Muscle of arm (tissue), 14 donors: ENCODE data around the gene COX8A. TPM values are rescaled to one million over a fixed set of nuclear protein-coding genes. Genes with fewer than 3 reads are reported as not detected.

Experiments
- DNase-seq: peaks from one replicate; pipeline ENCODE4 v3.0.0-alpha.2; 2013
- long read RNA-seq, 11 donors: transcript quantifications; one replicate each; lab custom pipeline, GENCODE V29; 2026
- polyA plus RNA-seq, 12 donors: library from polyadenylated mRNA; unstranded; fragments of 120-200 nt; gene quantifications; one replicate each; pipeline ENCODE4 v1.2.1, GENCODE V29; 2013; ENCODE audit not compliant: insufficient read length in 12 of 12

Gene COX8A
- polyA plus RNA-seq, result 100 to 1,000 TPM in 11 of 12 donors, not detected in 1; 131 to 249 (median 209) TPM
- long read RNA-seq, donor 1, transcript COX8A-201 (2 exons, 507 nt), result major isoform, 409 of 409 reads
- long read RNA-seq, donor 1, partial matches to known transcripts, result 0 of 409 reads
- long read RNA-seq, donor 1, other reads (novel, unspliced or antisense), result 0 of 409 reads
- long read RNA-seq, donor 2, transcript COX8A-201 (2 exons, 507 nt), result major isoform, 322 of 363 reads
- long read RNA-seq, donor 2, partial matches to known transcripts, result 41 of 363 reads
- long read RNA-seq, donor 2, other reads (novel, unspliced or antisense), result 0 of 363 reads
- long read RNA-seq, donor 3, transcript COX8A-201 (2 exons, 507 nt), result major isoform, 180 of 192 reads
- long read RNA-seq, donor 3, partial matches to known transcripts, result 12 of 192 reads
- long read RNA-seq, donor 3, other reads (novel, unspliced or antisense), result 0 of 192 reads
- long read RNA-seq, donor 4, transcript COX8A-201 (2 exons, 507 nt), result major isoform, 129 of 147 reads
- long read RNA-seq, donor 4, partial matches to known transcripts, result 18 of 147 reads
- long read RNA-seq, donor 4, other reads (novel, unspliced or antisense), result 0 of 147 reads
- long read RNA-seq, donor 5, result 0 reads
- long read RNA-seq, donor 6, transcript COX8A-201 (2 exons, 507 nt), result major isoform, 189 of 205 reads
- long read RNA-seq, donor 6, partial matches to known transcripts, result 16 of 205 reads
- long read RNA-seq, donor 6, other reads (novel, unspliced or antisense), result 0 of 205 reads
- long read RNA-seq, donor 7, transcript COX8A-201 (2 exons, 507 nt), result major isoform, 193 of 202 reads
- long read RNA-seq, donor 7, partial matches to known transcripts, result 9 of 202 reads
- long read RNA-seq, donor 7, other reads (novel, unspliced or antisense), result 0 of 202 reads
- long read RNA-seq, donor 8, transcript COX8A-201 (2 exons, 507 nt), result major isoform, 306 of 317 reads
- long read RNA-seq, donor 8, partial matches to known transcripts, result 11 of 317 reads
- long read RNA-seq, donor 8, other reads (novel, unspliced or antisense), result 0 of 317 reads
- long read RNA-seq, donor 9, transcript COX8A-201 (2 exons, 507 nt), result major isoform, 222 of 222 reads
- long read RNA-seq, donor 9, partial matches to known transcripts, result 0 of 222 reads
- long read RNA-seq, donor 9, other reads (novel, unspliced or antisense), result 0 of 222 reads
- long read RNA-seq, donor 10, transcript COX8A-201 (2 exons, 507 nt), result major isoform, 252 of 274 reads
- long read RNA-seq, donor 10, partial matches to known transcripts, result 22 of 274 reads
- long read RNA-seq, donor 10, other reads (novel, unspliced or antisense), result 0 of 274 reads
- long read RNA-seq, donor 11, transcript COX8A-201 (2 exons, 507 nt), result major isoform, 375 of 396 reads
- long read RNA-seq, donor 11, partial matches to known transcripts, result 21 of 396 reads
- long read RNA-seq, donor 11, other reads (novel, unspliced or antisense), result 0 of 396 reads

DNA sequence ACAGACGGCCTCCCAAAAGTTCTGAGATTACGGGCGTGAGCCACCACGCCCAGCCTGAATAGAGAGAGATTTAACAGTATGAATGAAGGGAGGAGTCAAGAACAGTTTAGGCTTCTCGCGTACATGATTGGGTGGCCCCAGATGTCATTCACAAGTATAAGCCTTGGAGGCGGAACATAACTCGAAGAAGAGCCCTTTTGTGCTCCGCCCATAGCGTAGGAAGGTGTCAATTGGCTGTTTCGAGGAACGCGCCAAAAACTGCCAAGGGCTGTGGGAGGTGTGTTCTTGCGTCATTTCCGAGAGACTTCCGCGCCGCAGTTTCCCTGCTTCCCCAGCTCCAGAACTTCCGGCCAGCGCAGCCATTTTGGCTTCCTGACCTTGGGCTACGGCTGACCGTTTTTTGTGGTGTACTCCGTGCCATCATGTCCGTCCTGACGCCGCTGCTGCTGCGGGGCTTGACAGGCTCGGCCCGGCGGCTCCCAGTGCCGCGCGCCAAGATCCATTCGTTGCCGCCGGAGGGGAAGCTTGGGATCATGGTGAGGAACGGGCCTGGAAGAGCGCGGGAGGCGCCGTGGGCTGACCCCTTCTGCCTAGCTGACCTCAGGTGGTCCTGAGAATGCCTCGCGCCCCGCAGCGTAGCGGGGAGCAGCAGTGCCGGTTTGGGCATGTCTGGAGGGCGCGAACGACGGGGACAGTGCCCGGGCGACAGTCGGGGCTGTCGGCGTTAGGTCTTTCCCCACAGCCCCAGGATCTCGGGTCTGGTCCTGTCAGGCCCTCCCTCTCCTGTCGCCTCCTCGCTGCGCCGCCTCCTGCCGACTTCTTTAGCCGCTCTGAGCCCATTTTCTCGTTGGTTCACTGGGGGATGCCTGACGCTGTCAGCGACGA, at the start of gene COX8A:
TSS of gene COX8A (plus strand) at position 362 of the 885 bp plus-strand sequence. CDS start at position 423, 61 bp downstream.
- peak; percentile 100 for DNase-seq

GRCh38 chr11:63929616-63930015, 44.8 kb upstream of the COX8A start:
- DNase-seq, result no peak

DNA sequence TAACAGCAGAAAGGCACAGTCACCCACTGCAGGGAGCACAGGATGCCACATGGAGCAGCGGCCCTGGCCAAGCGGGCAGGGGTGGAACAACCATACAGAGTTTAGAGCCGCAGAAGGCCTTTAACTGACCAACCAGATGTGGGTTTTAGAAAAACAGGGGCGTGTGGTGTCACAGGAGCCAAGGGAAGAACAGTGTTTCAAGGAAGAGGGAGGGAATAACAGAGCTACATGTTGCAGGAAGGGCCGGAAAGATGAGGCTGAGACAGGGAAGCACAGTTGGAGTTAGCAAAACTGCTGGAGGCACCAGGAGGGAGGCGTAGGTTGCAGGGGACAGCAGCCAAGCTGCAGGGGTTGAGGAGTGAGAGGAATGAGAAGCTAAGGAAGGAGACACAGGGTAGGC, 43.4 kb upstream of the COX8A start:
- DNase-seq, result no peak

- DNase-seq, result no peak
Observed at GRCh38 chr11:63931876-63932275, 42.5 kb upstream of the COX8A start.

DNA sequence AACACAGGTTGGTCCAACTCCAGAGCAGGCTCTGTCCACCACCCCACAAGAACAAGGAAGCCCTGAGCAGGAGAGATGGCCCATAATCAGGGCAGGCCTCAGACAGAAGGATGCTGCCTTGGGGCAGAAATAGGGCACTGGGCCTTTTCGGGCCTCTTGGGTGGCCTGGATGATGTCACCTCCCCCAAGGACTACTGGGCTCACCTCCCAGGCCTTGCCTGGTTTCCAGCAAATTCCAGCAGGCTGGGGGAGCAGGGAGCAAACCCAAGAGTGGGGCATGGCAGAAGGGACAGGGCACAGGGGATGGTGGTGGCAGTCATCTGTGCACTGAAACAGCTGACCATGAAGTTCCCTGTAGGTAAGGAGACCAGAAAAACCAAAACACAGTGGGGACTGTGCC, 41.0 kb upstream of the COX8A start:
- no peak for DNase-seq

- DNase-seq, result no peak
Observed at GRCh38 chr11:63937713-63938478, 36.5 kb upstream of the COX8A start.

DNA sequence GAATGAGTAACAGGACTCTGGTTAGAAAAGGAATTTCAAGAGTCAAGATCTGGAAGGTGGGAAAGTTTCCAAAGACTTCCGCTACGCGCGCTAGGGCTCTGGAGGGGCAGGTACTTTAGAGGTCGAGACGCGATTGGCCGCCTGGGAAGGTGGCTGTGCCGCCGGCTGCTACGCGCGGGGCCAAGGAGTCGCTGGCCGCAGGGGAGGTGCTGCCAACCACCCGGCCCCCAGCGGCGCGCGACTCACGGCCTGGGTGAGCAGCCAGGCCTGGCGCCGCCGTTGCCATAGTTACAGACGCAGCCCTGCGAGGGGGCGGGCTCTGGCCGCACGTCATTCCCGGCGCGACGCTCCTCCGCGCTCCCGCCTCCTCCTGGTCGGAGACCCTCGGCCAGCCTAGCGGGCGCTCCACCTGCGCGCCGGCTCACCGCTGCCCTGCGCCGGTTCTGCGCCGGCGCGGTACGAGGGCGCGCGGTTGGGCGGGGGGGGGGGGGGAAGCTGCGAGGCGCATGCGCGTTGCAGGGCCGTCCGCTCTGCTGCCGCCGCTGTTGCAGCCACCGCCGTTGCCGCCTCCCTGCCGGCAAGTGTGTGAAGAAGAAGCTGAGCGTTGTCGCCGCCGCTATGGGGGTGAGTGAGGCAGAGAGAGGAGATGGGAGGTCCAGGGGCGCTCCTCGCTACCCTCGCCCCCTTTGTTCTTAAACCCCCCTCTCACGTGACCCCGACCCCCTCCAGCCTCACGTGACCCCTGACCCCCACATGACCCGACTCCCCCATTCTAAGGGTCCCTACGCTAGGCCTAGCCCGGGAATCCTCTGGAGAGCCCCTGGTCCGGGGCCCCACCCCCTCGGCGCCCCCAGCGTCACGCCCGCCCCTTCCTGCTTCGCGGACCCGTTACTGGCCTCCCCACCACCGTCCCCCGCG, 35.7 kb upstream of the COX8A start, which contains the start of gene NAA40:
TSS of gene NAA40 (plus strand) at position 524 of the 918 bp plus-strand sequence. CDS start at position 619, 95 bp downstream.
- peak; percentile 87 for DNase-seq

GRCh38 chr11:63939397-63939891, 35.0 kb upstream of the COX8A start:
- DNase-seq, result no peak

GRCh38 chr11:63940786-63941185, 33.6 kb upstream of the COX8A start:
- DNase-seq, result no peak

- no peak for DNase-seq
Observed at GRCh38 chr11:63941901-63942300, 32.5 kb upstream of the COX8A start.

- no peak for DNase-seq
Observed at GRCh38 chr11:63942803-63943202, 31.6 kb upstream of the COX8A start.

- DNase-seq, result peak; percentile 53
Observed at GRCh38 chr11:63944987-63945386, 29.4 kb upstream of the COX8A start.

DNA sequence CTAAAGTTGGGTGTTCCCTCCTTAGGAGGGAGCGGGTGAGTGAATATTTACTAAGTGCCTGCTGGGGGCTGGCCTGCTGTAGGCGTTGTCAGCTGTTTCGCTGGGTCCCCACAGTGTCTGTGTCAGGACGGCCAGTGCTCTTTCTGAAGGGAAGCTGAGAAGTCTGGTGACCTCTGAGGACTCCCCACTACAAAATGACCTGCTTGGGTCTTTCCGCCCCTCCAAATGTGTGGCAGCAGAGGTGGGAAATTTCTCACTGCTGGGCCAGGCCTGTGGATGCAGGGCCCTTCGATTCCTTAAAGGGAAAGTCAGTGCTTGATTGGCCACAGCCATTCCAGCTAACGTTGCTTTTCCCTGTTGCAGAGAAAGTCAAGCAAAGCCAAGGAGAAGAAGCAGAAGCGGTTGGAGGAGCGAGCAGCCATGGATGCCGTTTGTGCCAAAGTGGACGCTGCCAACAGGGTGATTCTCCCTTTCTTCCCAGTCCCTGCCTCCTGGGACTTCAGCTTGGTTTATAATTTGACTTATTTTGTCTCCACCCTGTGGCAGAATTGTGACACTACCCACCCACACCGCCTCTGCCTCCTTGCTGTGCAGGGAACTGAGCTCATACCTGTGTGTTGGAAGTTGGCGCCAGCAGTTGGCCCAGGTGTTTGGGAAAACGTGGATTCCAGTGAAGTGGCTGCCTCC, 28.8 kb upstream of the COX8A start:
- peak; percentile 78 for DNase-seq

DNA sequence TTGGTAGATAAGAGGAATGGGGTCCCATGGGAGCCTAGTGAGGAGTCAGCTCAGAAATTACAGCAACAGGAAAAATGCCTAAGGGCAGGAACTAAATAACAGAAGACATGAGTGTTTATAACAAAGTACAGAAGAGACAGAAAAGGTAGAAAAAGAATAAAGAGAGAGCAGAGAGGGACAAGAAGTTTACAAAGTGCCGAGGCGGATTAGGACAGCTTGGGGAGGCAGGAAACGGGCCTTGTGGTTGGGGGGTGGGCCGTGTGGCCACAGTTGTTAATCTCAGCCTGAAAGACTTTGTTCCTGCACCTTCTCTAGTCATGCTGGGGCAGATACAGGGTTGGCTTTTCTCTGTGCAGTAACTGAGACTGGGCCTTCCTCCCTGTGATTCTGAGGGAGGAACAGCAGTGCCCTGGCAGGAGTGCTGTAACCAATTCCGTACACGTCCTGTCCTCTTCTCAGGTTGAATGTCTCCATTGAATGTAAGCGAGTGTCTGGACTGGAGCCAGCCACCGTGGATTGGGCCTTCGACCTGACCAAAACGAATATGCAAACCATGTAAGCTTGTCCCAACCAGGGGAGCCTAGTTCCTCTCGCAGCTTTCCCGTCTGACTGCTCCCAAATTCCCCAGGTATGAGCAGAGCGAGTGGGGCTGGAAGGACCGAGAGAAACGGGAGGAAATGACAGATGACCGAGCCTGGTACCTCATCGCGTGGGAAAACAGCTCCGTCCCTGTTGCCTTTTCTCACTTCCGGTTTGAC, 22.5 kb upstream of the COX8A start:
- DNase-seq, result no peak

- DNase-seq, result no peak
Observed at GRCh38 chr11:63952570-63952969, 21.9 kb upstream of the COX8A start.

GRCh38 chr11:63958008-63958407, 16.4 kb upstream of the COX8A start:
- no peak for DNase-seq
